GM21528 (cell line): ENCODE results near the gene RALGPS1.

ENCODE experiments used
- ATAC-seq: cut with Tn5 transposase; IDR thresholded peaks from one replicate; pipeline ENCODE4 v1.9.1; 2021; ENCODE audit warnings: mild to moderate bottlenecking, moderate library complexity; ENCODE audit not compliant: unreplicated experiment, low FRiP score

The RALGPS1 gene

GRCh38 chr9:127192744-127193143, 278.2 kb downstream of the RALGPS1 start:
- ATAC-seq = no peak

DNA sequence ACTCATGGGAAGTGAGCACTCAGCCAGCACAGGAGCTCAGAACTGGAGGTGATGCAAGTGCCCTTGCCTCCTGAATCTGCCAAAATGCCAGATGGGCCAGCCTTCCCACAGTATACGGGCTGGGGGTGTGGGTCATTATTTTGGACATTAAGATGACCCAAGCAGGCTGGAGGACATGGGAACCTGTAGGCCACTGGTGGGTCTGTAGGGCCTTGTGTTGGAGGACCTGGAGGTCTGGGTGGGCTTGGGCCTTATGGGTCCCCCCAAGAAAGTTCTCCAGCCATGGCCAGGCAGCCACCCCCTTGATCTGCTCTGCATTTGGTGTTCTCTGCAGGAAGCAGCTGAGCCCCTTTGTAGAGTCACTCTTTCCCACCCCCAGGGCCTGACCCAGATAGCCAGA, 278.9 kb downstream of the RALGPS1 start:
- no peak for ATAC-seq

DNA sequence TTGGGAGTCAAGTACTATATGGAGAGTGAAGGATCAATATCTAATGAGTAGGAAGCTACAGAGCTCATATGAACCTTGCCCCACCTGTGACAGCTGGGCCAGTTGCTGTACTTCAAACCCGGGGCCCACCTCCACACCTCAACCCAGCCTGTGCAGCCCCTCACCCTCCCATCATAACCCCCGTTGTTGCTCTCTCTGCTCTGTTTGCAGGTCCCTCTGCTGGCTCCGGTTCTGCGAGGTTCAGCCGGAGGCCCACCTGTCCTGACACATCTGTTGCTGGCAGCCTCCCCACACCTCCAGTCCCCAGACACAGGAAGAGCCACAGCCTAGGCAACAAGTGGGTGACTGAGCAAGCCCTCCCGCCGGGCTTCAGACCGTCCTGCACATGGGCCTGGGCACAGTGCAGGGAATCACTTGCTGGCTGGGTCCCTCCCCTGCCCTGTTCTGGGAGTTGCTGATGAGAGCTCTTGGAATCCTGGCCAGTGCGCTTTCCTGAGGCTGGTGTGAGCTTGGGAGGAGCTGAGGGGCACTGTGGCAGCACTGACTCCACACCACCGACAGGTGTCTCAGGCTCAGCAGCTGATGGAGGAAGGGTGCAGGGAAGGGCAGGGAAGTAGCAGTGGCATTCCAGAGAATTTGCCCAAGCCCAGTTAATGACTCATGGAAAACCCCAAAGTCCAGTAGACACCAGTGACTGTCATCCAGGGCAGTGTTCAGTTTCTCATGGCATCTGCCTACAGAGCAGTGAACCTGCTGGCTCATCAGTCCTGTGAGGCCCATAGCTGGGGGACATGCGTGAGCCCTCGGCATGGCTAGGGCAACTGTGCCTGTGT, 280.5 kb downstream of the RALGPS1 start:
- no peak for ATAC-seq

DNA sequence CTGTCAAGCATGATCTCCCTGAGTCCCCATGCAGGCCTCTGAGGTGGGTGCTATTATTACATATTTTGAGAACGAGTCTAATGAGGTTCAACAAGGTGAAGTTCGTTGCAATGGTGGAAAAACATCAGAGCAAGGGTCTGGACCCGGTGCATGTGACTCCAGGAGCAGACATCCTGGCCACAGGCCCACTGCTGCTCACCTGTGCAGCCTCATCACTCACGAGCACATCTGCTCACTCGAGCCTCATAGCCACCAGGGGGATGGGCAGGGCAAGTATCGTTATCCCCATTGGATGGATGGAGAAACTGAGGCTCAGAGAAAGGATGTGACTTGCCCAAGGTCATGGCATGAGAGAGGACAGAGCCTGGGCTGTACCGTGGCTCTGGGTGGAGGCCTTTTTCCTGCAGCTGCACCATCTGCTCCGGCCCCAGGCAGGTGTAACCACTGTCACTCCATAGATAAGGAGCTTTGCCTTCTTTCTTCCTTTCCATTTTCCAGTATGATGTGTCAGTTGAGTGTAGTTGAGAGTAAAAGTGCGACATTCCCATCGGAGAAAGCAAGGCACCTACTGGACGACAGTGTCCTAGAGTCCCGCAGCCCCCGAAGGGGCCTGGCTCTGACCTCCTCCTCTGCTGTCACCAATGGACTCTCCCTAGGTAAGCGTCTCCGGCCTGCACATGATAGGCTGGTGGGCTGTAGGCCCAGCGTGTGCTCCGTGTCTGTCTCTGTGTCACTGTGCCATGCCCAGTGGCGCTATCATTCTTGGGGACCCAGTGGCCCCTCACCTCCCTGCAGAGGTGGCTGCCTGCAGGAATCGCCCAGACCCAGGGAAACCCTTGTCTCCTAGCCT, 281.6 kb downstream of the RALGPS1 start:
- ATAC-seq = no peak

GRCh38 chr9:127196826-127197145, 282.2 kb downstream of the RALGPS1 start:
- ATAC-seq = no peak

DNA sequence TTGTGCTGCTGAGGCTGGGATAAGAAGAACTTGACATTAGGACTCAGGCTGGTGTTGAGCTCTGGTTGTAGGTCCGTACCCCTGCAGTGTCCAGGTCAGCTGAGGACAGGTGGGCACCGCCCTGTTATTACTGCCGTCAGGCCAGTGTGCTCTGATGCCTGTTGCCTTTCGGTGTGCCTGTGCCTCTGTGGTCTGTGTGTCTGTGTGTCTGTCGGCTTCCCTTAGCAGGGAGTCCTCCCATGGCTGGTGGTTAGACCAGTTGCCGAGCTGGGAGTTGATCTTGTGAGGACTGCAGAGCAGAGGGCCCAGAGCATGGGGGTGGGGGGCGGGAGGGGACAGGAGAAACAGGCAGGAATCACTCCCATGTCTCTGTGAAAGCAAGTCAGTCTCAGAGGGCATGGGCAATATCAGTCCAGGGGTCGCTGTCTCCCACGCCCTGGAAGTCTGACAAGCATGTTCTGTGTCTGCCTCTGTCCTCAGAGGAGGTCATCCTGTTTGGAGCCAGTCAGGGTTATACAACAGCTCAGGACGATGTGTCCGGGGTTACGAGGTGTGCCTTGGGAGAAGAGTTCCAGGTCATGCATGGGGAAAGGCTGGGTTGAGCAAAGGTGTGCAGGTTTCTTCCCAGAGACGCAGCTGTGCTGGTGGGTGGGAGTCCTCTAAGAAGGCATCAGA, 282.7 kb downstream of the RALGPS1 start:
- ATAC-seq = no peak

- no peak for ATAC-seq
Measured at GRCh38 chr9:127197861-127198430, 283.4 kb downstream of the RALGPS1 start.

DNA sequence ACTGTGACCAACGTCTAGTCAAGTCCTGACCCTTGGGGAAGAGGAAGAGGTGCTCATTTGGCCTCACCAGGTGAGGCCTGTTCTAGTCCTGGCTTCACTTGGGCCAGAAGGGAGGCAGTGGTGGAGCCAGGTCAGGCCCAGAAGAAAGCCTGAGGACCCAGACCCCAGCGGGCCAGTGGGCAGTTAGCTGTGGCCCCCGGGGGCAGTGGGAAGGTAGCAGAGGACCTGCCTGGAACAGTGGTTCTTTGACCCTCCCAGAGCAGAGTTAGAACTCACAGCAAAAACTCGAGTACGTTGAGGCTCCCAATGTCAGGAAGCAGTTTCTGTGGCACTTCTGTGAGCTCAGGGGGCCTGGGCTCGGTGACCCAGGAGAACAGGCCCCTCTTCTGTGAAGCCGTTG, 284.0 kb downstream of the RALGPS1 start:
- no peak for ATAC-seq

DNA sequence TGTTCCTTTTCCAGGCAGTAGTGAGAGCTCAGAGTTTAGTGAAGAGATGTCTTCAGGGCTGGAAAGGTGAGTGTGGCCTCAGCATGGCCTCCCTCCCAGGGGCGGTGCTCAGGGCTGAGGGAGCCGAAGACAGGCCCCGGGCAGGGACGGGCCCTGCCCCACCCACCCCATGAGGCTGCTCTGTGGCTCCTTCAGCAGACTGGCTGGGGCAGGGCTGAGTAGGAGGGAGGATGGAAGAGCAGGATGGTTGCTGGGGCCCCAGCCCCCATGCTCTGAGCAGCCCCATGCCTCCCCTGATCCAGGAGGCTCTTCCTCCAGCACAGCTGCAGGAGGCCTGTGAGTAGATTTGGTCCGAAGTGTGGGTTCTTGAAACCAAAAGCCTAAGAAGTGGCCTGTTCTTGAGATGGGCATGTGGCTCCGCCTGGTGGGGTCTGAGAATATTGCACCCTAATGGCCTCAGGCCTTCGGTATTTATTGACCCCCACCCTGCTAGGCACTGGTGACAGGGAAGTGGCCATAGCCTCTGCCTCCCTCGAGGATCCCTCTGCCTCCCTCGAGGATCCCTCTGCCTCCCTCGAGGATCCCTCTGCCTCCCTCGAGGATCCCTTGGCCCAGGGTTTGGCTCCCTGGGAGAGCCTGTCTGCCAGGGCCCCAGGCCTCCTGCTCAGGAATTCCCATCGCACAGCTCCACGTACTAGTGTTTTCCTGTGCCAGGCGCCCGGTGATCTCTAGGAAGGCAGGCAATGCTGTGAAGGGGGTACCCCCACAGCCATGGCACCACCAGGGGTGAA, 284.6 kb downstream of the RALGPS1 start:
- ATAC-seq = peak; percentile 55

DNA sequence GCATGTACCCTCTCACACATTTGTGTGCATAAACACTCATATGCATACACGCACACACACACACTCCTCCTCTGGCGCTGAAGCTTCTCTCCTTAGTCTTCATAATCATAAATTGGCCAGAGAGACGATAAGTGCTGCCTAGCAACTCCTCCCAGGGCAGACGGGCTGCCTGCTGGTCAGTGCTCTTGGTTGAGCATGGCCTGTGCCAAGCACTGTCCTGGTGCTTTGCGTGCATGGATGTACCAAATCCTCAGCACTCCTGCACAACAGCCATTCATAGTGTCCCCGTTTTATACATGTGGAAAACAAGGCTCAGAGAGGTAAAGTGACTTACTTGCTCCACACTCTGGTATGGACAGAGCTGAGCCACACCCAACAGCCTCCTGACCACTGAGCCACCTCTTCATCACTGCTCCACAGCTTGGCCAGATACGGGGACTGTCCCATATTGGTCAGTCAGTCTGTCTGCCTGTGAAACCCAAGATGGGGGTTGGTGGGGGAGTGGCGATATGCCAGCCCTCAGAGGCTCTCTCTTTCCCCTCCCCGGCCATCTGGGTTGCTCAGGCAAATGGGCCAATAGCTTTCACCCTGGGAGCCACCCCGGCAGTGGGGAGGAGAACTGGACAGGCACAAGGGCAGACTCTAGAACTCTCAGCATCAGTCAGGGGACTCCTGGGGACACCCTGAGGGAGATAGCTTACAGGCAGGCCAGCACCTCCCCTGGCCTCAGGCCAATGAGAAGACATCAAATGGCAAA, 285.7 kb downstream of the RALGPS1 start:
- ATAC-seq = no peak

GRCh38 chr9:127201071-127201541, 286.5 kb downstream of the RALGPS1 start:
- no peak for ATAC-seq

- ATAC-seq = no peak
Measured at GRCh38 chr9:127201731-127202130, 287.1 kb downstream of the RALGPS1 start.

DNA sequence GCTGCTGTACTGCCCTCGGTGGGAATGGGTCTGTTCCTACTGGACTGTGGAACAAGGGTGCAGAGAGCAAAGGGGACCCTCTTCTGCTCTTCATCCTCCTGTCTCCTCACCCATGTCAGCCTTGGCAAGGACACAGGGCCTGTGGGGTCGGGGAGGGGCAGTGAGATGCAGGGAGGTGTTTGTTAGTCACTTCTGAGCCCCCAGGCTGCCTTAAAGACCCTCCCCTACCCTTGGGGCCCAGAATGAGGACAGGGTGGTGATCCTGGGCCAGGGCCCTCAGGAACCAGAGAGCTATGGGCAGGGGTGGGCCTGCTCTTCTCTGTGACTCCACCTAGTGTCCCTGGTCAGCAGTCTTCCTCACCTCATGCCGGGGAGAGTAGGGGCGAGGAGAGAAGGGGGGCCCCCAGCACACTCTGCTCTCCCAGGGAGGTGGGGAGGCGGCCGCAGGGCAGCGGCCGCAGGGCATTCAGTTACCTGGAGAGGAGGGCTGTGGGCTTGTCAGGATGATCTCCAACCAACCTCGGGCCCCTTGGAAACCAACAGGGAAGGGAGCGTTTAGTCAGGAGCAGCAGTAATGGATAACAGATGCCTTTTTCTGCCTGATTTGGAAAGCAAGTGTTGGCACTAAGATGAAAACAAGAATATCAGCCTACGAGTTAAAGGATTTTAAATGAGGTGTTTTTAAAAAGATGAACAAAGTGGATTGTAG, 288.0 kb downstream of the RALGPS1 start:
- ATAC-seq = no peak

DNA sequence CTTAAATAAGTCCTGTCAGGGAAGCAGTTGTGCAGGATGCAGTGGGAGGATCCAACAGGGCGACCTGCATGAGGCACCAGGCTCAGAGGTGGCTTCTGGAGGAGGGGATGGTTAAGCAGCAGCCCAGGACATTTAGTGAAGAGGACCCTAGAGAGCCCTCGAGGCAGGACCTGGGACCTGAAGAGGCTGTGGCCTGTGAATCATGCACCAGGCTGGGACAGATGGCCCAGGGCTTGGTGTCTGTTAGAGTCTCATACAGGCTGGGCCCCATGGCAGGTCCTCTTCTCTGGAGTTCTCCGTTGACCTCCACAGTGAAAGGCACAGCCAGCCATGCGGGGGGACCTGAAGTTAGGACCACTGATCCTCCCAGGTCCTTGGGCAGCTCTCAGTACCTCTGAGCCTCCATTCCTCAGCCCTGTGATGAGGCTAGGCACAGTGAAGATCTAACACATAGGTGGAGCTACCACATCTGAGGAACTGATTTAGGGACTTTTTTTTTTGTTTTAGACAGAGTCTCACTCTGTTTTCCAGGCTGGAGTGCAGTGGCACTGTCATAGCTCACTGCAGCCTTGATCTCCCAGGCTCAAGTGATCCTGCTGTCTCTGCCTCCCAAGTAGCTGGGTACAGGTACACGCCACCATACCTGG, 289.2 kb downstream of the RALGPS1 start:
- no peak for ATAC-seq

- no peak for ATAC-seq
Measured at GRCh38 chr9:127204771-127205470, 290.3 kb downstream of the RALGPS1 start.

DNA sequence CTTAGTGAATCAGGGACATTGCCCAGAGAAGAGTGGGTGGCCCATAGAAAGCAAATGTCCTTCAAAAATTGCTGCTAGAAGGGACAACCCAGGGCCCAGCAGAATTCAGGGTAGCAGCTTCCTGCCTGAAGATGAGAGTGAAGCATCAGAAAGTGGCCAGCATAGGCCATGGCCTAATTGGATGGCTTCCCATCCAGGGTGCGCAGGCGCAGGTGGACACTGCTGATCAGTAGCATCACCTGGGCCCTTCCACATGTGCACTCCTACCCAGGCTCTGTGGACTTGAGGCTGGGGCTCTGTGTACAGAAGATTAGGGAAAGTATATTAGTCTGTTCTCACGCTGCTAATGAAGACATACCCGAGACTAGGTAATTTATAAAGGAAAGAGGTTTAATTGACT, 291.4 kb downstream of the RALGPS1 start:
- ATAC-seq = no peak

GRCh38 chr9:127206666-127207065, 292.1 kb downstream of the RALGPS1 start:
- ATAC-seq = no peak
